Epithelial cell of esophagus (primary cell): ENCODE data around the gene GSTO2.

Experiments
- DNase-seq: peaks from one replicate; pipeline ENCODE4 v3.0.0; 2010; ENCODE audit warnings: low read depth
- H3K4me3 ChIP-seq: 2 replicates; pipeline ENCODE4 v1.5.1; 2011; ENCODE audit warnings: mild to moderate bottlenecking, low read length, control low read depth
- TF ChIP-seq, protein P1 (sequence below): IDR thresholded peaks from 2 replicates; pipeline ENCODE4 v1.5.1; 2011; ENCODE audit warnings: low read depth, mild to moderate bottlenecking, low read length, control low read depth, inconsistent platforms; ENCODE audit not compliant: insufficient read depth; ENCODE audit errors: missing control alignments

The GSTO2 gene

GRCh38 chr10:104317269-104317710 lies 48.3 kb downstream of the GSTO2 start:
- TF ChIP-seq, protein P1, sequence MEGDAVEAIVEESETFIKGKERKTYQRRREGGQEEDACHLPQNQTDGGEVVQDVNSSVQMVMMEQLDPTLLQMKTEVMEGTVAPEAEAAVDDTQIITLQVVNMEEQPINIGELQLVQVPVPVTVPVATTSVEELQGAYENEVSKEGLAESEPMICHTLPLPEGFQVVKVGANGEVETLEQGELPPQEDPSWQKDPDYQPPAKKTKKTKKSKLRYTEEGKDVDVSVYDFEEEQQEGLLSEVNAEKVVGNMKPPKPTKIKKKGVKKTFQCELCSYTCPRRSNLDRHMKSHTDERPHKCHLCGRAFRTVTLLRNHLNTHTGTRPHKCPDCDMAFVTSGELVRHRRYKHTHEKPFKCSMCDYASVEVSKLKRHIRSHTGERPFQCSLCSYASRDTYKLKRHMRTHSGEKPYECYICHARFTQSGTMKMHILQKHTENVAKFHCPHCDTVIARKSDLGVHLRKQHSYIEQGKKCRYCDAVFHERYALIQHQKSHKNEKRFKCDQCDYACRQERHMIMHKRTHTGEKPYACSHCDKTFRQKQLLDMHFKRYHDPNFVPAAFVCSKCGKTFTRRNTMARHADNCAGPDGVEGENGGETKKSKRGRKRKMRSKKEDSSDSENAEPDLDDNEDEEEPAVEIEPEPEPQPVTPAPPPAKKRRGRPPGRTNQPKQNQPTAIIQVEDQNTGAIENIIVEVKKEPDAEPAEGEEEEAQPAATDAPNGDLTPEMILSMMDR: no peak
- H3K4me3 ChIP-seq: no peak overlapping the region
- no peak for DNase-seq

DNA sequence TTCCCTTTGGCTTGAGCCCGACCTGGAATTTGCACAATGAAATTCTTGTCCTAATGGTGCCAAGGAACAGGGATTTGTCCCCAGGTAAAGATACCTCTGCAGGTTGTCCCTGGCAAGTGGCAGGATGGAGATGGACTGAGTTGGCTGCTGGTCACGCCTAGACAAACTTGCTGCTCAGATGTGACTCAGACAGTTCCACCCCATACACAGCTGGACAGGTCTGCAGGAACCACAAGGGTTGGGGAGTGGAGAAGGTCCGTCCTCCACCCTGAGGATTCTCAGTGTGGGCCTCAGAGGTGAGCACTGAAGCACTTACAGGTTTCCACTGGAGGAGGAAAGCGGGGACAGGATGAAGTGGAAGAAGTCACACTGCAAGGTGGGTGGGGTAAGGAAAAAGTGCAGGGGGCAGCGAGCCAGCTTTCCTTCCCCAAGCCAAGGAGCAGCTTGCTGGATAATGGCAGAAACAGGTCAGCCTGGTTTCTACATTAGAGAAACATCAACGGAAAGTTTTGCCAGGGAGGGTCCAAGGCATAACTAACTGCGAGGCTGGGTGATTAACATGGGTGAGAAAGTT lies 48.8 kb downstream of the GSTO2 start:
- no peak overlapping the region for H3K4me3 ChIP-seq
- TF ChIP-seq, protein P1: no peak
- DNase-seq: peak; percentile 70

DNA sequence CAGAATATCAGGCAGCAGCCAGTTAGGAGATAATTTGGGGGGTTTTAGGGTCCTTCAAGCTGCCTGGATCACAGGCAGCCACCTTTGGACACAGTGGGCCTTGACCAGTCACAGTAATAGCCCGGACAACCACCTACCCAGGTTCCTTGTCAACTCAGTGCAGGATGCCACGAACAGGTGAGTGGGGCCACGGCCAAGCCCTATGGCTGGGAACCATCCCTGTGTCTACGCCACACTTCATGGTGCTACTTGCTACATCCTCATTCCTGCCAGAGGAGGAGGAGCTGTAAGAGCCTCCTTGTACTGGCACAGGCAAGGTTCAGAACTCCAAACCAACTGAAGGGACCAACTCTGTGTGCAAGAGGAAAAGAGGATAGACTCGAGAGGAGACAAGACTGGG lies 49.3 kb downstream of the GSTO2 start:
- TF ChIP-seq, protein P1: no peak
- no peak overlapping the region for H3K4me3 ChIP-seq
- no peak for DNase-seq

DNA sequence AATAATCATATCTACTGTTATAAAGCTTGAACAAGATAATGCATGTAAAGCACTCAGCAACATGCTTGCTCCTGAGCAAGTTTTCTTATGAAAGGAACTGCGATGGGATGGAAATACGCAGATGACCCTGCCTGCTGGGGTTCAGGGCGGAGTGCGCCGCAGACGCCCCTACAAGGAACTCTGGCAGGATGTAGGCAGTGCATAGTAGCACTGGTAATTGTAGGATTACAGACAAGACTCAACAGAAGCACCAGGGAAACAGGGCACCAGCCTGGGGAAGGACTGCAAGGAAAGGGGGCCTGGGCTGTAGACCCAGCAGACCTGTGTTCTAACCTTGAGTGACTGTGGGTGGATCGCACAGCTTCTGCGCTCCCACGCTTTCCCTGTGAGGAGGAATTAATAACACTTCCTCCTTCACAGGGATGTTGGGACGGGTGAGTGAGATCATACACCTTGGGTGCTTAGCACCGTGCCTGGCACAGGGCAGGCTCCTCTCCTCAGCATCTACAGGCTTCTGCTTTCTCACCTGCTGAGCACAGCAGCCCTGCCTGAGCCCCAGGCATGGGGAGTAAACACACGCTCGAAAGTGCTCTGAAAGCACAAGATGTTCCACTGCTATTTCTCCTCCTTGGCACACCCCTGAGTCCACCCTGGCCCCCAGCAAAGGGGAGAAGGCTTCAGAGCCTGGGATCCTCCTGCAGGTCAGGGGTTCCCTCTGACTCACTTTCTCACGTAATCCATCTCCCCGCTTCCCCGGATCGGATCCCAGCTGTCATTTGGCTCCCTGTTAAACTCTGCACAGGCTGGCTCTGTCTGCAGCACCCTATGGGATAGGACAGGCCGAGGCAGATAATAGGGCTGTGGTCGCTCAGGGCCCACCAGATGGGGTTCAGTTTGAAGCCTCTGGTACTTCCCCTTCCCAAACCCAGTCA lies 50.1 kb downstream of the GSTO2 start:
- TF ChIP-seq, protein P1: no peak
- H3K4me3 ChIP-seq: no peak overlapping the region
- DNase-seq: peak; percentile 89

DNA sequence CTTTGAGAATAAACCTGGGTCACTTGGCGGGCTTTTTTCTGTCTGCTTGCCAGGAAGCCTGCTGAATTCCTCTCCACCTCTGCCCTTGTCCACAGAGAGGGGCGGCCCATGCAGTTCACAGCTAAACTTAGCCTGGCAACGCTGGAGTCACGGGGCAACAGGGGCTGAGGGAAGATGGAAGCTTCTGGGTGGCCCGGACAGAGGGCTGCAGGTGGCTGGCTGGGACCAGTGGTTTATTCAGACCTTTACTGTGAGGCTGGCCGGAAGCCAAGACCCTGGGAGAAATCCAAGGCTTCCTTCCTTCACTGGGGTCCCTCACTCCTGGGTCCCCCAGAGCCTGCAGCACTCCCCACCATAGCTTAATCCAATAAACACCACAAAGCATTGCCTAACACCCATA lies 52.2 kb downstream of the GSTO2 start:
- TF ChIP-seq, protein P1: no peak
- DNase-seq: no peak
- H3K4me3 ChIP-seq: no peak overlapping the region

DNA sequence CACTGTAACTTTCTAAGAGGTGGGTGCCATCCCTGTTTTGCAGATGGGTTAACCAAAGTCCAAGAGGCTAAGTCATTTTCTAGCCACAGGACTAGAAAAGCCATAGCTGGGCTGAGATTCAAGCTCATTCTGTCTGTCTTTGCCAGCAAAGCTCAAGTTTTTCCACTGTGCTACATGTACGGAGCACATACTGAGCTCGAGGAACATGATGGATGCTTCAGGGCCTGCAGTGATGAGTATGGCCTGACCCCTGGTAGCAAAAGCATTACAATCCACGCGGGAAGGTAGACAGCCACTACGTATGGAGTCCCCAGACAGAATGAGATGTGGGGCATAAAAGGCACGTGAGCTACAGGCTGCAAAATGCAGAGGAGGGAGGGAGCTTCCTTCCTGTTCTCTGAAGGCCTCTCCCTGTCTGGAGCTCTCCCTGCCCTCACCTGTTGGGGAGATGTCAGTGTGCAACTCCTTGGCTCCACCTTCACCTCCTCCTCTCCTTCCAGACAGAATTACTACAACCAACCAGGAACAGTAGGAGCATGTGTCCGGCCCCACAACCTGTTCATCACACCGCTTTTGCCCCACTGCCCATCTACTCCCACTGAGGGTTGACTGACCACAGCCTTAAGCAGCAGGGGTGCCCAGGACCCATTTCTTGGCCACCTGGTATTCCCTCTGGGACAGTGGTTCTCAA lies 52.9 kb downstream of the GSTO2 start:
- TF ChIP-seq, protein P1: no peak
- DNase-seq: peak; percentile 68
- no peak overlapping the region for H3K4me3 ChIP-seq
